ENCODE data around the gene AXDND1.
A peak's percentile ranks its signal among the peaks of the same experiment; 100 is the strongest.
"Not testable (repeated sequence)": the region's sequence is repeated elsewhere in the genome, so short reads cannot be mapped to it uniquely, and the experiment has no call there.

The AXDND1 gene

GRCh38 chr1:179366093-179366800 is 476 bp downstream of the AXDND1 start:
- DNase-seq, result no peak

GRCh38 chr1:179369751-179370341 is 4.1 kb downstream of the AXDND1 start:
- peak; percentile 78 to 84 for DNase-seq

GRCh38 chr1:179372160-179372559 is 6.4 kb downstream of the AXDND1 start:
- DNase-seq, result no peak

DNA sequence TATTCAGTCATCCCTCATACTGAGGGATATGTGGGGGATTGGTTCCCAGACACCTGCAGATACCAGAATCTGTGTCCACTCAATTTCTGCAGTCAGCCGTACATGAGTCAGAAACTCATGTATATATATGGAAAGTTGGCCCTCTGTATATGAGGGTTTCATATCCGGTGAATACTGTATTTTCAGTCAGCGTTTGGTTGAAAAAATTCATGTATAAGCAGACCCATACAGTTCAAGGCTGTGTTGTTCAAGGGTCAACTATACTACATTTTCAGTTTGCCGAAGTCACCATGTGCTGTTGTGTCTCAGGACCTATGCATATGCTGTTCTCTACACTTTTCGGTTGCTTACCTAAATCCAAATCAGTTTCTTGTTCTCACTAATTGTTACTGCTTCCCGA is 10.5 kb downstream of the AXDND1 start:
- no peak for DNase-seq

- no peak for DNase-seq
Observed at GRCh38 chr1:179380299-179380698, 14.5 kb downstream of the AXDND1 start.

GRCh38 chr1:179384027-179384426 is 18.3 kb downstream of the AXDND1 start:
- no peak for DNase-seq

- DNase-seq, result no peak
Observed at GRCh38 chr1:179385510-179385909, 19.7 kb downstream of the AXDND1 start.

DNA sequence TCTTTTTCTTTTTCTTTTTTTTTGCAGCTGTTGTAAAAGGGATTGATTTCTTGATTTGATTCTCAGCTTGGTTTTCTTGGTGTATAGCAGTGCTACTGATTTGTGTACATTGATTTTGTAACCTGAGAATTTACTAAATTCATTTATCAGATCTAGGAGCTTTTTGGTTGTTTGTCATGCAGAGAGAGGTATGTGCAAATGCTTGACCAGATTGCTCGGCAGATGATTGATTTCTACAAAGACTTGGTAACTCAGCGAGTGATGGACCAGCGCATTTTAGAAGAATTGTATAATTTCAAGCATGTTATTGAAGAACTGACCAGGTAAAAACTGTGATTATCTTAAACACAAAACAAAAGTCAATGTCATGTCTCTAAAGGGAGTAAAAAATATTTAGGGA is 27.9 kb downstream of the AXDND1 start:
- no peak for DNase-seq

DNA sequence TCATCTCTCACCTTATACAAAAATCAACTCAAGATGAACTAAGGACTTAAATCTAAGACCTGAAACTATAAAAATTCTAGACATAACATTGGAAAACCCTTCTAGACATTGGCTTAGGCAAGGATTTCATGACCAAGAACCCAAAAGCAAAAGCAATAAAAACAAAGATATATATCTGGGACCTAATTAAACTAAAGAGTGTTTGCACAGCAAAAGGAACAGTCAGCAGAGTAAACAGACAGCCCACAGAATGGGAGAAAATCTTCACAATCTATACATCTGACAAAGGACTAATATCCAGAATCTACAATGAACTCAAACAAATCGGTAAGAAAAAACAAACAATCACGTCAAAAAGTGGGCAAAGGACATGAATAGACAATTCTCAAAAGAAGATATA is 33.6 kb downstream of the AXDND1 start:
- not testable (repeated sequence) for DNase-seq

DNA sequence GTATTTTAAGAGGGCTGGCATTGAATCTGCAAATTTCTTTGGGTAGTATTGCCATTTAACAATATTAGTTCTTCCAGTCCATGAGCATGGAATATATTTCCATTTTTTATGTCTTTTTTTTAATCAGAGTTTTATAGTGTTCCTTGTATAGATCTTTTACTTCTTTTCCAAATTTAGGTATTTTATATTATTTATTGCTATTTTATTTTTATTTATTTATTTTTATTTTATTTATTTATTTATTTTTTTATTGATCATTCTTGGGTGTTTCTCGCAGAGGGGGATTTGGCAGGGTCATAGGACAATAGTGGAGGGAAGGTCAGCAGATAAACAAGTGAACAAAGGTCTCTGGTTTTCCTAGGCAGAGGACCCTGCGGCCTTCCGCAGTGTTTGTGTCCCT is 52.0 kb downstream of the AXDND1 start:
- DNase-seq, result not testable (repeated sequence)

GRCh38 chr1:179418706-179419105 is 52.9 kb downstream of the AXDND1 start:
- not testable (repeated sequence) for DNase-seq

DNA sequence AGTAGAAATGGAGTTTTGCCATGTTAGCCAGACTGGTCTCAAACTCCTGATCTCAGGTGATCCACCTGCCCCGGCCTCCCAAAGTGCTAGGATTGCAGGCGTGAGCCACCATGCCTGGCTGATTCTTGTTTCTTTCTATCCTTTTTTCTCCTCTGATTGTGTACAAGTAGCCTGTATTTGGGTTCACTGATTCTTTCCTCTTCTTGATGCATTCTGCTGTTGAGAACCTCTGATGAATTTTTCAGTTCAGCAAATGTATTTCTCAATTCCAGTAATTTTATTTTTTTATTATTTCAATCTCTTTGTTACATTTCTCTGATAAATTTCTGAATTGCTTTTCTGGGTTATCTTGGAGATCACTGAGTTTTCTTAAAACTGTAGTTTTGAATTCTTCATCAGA is 58.8 kb downstream of the AXDND1 start:
- no peak for DNase-seq

- DNase-seq, result no peak
Observed at GRCh38 chr1:179425186-179425585, 59.4 kb downstream of the AXDND1 start.

DNA sequence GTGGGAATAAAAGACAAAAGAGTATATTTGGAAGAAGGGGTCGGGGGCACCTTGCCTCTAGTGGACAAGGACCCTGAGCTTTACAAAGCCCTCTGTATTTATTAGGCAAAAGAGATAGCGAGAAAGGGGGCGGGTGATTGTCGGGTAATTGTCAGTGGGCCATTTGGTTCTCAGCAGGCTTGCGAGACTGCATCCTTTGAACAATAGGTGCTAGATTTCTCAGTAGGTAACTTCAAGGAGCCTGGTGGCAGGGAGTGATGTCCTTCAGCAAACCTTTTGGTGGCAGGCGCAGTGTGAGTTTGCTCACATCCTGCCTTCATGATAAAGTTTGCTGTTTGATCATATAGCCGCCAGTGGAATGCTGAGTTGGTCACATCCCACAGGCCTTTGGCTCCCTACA is 71.4 kb downstream of the AXDND1 start:
- no peak for DNase-seq

DNA sequence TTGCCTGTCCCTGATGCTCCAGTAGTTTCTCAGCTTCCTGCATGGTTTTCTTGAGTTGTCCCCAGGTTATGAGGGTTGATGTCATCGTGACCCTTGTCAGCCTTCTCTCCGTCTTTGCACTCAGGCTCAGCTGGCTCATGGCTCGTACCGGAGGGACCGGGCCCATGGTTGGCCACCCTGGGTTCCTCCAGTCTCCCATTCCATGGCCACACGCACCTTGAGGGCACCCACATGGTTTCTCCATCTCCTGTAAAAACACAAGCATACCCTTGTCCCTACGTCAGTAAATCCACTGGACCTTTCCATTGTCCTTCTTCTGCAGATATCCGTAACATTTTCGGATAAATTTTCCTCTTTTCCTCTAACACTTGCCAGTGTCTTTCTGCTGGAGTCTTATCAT is 73.9 kb downstream of the AXDND1 start:
- DNase-seq, result not testable (repeated sequence)

- not testable (repeated sequence) for DNase-seq
Observed at GRCh38 chr1:179440301-179440700, 74.5 kb downstream of the AXDND1 start.

DNA sequence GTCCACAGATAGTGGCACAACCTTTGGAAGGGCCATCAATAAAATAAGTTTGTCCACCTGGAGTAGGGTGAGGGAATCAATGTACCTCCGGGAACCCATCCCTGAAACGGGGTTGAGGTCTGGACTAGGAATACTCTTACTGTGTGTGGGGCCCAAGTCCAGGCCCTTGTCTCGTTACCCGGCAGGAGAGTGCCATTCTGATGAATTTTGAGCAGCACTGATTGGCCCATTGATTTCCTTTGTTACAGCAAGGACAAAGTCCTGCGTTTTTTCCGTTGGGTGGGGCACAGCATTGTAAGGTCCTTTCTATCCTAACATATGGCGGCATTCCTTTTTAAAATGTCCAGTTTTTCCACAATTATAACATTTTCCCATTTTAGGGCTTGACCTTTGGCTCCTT is 75.2 kb downstream of the AXDND1 start:
- DNase-seq, result no peak

DNA sequence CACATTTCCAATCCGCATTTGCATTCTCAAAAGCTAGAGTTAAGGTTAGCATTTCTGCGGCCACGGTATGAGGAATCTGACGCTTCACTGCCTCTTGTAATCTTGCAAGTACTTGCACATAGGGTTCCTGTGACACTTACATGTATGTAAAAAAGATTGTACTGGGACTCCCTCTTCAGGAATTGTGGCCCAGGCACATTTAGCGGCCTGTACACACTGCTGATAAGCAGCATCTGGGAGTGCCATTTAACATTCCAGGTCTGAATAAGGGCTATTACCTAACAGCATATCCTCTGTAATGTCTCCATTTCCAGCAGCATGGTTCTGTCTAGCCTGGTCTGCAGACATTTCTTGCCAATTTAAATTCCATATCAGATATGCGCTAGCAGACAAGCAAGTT is 75.7 kb downstream of the AXDND1 start:
- no peak for DNase-seq

DNA sequence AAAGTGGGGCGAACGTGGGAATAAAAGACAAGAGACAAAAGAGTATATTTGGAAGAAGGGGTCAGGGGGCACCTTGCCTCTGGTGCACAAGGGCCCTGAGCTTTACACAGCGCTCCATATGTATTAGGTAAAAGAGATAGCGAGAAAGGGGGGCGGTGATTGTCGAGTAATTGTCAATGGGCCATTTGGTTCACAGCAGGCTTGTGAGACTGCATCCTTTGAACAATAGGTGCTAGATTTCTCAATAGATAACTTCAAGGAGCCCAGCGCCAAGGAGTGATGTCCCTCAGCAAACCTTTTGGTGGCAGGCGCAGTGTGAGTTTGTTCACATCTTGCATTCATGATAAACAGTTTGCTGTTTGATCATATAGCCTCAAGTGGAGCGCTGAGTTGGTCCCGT is 77.1 kb downstream of the AXDND1 start:
- not testable (repeated sequence) for DNase-seq

- DNase-seq, result no peak
Observed at GRCh38 chr1:179445593-179445992, 79.8 kb downstream of the AXDND1 start.

DNA sequence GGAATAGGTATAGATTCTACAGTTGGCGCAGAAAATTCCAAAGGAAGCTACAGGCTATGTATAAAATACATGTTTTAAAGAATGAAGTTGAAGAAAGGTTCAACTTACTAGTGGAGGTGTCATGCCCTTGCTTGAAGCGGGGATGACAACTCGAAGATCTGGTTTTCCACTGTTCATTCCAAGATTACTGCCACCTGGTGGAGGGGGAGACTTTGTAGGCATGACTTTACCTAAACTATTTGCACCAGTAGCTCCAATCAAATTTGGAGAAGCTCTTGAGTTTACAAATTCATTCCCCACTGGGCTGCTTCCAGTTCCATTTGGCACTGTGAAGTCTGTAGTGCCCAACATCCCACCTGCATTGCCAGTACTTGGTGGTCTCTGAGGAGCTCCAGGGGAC is 81.7 kb downstream of the AXDND1 start:
- DNase-seq, result no peak

- no peak for DNase-seq
Observed at GRCh38 chr1:179448437-179449149, 82.8 kb downstream of the AXDND1 start.

GRCh38 chr1:179459606-179460206 is 93.9 kb downstream of the AXDND1 start:
- not testable (repeated sequence) for DNase-seq

- DNase-seq, result not testable (repeated sequence)
Observed at GRCh38 chr1:179465661-179466060, 99.9 kb downstream of the AXDND1 start.

All from NCI-H2081 (cell line).